HepG2 (cell line): Measurements from ENCODE around the gene ICAM5. TPM values are rescaled to one million over a fixed set of nuclear protein-coding genes. Genes with fewer than 3 reads are reported as not detected.
A peak's percentile ranks its signal among the peaks of the same experiment; 100 is the strongest.

Experiments
- CBFB ChIP-seq: sonication (generic); formaldehyde crosslinking; IDR thresholded peaks from 2 replicates; pipeline ENCODE4 v1.4.0; 2020; ENCODE audit warnings: missing genetic modification reagents
- CSRNP2 ChIP-seq: sonication (generic); formaldehyde crosslinking; conservative IDR thresholded peaks from 2 replicates; pipeline ENCODE4 v1.8.0; 2022; ENCODE audit warnings: low read depth, missing genetic modification reagents
- DNMT3B ChIP-seq: conservative IDR thresholded peaks from 2 replicates; pipeline ENCODE4 v1.6.1; 2016; ENCODE audit warnings: missing biosample characterization, control low read depth
- IRX3 ChIP-seq: sonication (generic); formaldehyde crosslinking; IDR thresholded peaks from 2 replicates; pipeline ENCODE4 v1.8.1; 2023; ENCODE audit warnings: mild to moderate bottlenecking, low read depth, missing genetic modification reagents, borderline replicate concordance
- MLLT10 ChIP-seq: sonication (generic); formaldehyde crosslinking; IDR thresholded peaks from 2 replicates; pipeline ENCODE4 v1.4.0; 2020; ENCODE audit warnings: missing genetic modification reagents
- NONO ChIP-seq, 2 experiments: fragments of 450-650 bp in 1 of 2; sonication (generic) in 1 of 2; formaldehyde crosslinking in 1 of 2; IDR thresholded peaks in 1 of 2; conservative IDR thresholded peaks in 1 of 2; 2 replicates each; pipeline versions ENCODE4 v1.6.1 to v1.8.0; 2017 to 2022; ENCODE audit warnings: mild to moderate bottlenecking in 1 of 2, missing genetic modification reagents in 1 of 2, moderate library complexity in 1 of 2
- NRL ChIP-seq: sonication (generic); formaldehyde crosslinking; IDR thresholded peaks from 2 replicates; pipeline ENCODE4 v1.5.0; 2020; ENCODE audit warnings: missing genetic modification reagents, mild to moderate bottlenecking, moderate library complexity, borderline replicate concordance
- PPARG ChIP-seq: conservative IDR thresholded peaks from 2 replicates; pipeline ENCODE4 v1.6.1; 2016; ENCODE audit warnings: missing biosample characterization, missing genetic modification reagents
- RBM22 ChIP-seq: fragments of 200-400 bp; formaldehyde crosslinking; optimal IDR thresholded peaks from 2 replicates; pipeline ENCODE3; 2017; ENCODE audit warnings: mild to moderate bottlenecking, low read length, moderate library complexity
- RFXAP ChIP-seq: sonication (generic); formaldehyde crosslinking; IDR thresholded peaks from 2 replicates; pipeline ENCODE4 v1.4.0; 2020; ENCODE audit warnings: missing genetic modification reagents, borderline replicate concordance
- SOX6 ChIP-seq, 2 experiments: fragments of 450-650 bp in 1 of 2; sonication (generic) in 1 of 2; formaldehyde crosslinking in 1 of 2; IDR thresholded peaks; 2 replicates each; pipeline versions ENCODE4 v1.4.0 to v1.6.1; 2017 to 2020; ENCODE audit warnings: antibody characterized with exemption in 1 of 2, mild to moderate bottlenecking in 1 of 2, missing genetic modification reagents in 1 of 2
- ZMYM4 ChIP-seq: sonication (generic); formaldehyde crosslinking; IDR thresholded peaks from 2 replicates; pipeline ENCODE4 v1.8.1; 2023; ENCODE audit warnings: mild to moderate bottlenecking, missing genetic modification reagents
- ZNF230 ChIP-seq: sonication (generic); formaldehyde crosslinking; IDR thresholded peaks from 2 replicates; pipeline ENCODE4 v1.4.0; 2020; ENCODE audit warnings: mild to moderate bottlenecking, missing genetic modification reagents
- ZNF431 ChIP-seq: sonication (generic); formaldehyde crosslinking; IDR thresholded peaks from 2 replicates; pipeline ENCODE4 v1.9.0; 2022; ENCODE audit warnings: missing genetic modification reagents, low read depth, mild to moderate bottlenecking, borderline replicate concordance
- ZNF644 ChIP-seq: IDR thresholded peaks from 2 replicates; pipeline ENCODE4 v1.6.1; 2016; ENCODE audit warnings: low read depth
- ZNF740 ChIP-seq: sonication (generic); formaldehyde crosslinking; IDR thresholded peaks from 2 replicates; pipeline ENCODE4 v1.4.0; 2020; ENCODE audit warnings: missing genetic modification reagents
- ZNF777 ChIP-seq: sonication (generic); formaldehyde crosslinking; IDR thresholded peaks from 2 replicates; pipeline ENCODE4 v1.4.0; 2020; ENCODE audit warnings: missing genetic modification reagents
- polyA plus RNA-seq, 8 experiments: library from polyadenylated mRNA; depleted of rRNA in 3 of 8; stranded (reverse) in 7 of 8; unstranded in 1 of 8; fragments of >200 nt; fragmentation: Illumina TruSeq in 4 of 8; extraction: Trizol in 4 of 8; gene quantifications; 2 replicates each; pipeline versions ENCODE4 v1.2.1 to v1.2.3, GENCODE V29; 2011 to 2016; ENCODE audit warnings: low read depth in 4 of 8, missing spikeins in 1 of 8, mixed read lengths in 1 of 8; ENCODE audit not compliant: insufficient read depth in 1 of 8
- total RNA-seq, 5 experiments: library from RNA; depleted of rRNA; stranded (reverse); fragments of >200 nt; fragmentation: Illumina TruSeq; extraction: Trizol; gene quantifications; 2 replicates each; pipeline ENCODE4 v1.2.3, GENCODE V29; 2016; ENCODE audit warnings: low read depth in 1 of 5
- TF ChIP-seq, protein P1 (sequence below): sonication (generic); formaldehyde crosslinking; IDR thresholded peaks from 2 replicates; pipeline ENCODE4 v1.9.0; 2022; ENCODE audit warnings: missing genetic modification reagents, mild to moderate bottlenecking, borderline replicate concordance
- TF ChIP-seq, protein P2 (sequence below): sonication (generic); formaldehyde crosslinking; conservative IDR thresholded peaks from 2 replicates; pipeline ENCODE4 v1.4.0; 2020; ENCODE audit warnings: mild to moderate bottlenecking, missing genetic modification reagents, moderate library complexity
- TF ChIP-seq, protein P3 (sequence below): sonication (generic); formaldehyde crosslinking; IDR thresholded peaks from 2 replicates; pipeline ENCODE4 v1.8.1; 2023; ENCODE audit warnings: mild to moderate bottlenecking, missing genetic modification reagents

The ICAM5 gene
- total and polyA plus RNA-seq, 2 of the 13 experiments (the other 11 are each of a cell fraction or from before 2014, with no cell fraction given), result 0.46 to 1.6 TPM

DNA sequence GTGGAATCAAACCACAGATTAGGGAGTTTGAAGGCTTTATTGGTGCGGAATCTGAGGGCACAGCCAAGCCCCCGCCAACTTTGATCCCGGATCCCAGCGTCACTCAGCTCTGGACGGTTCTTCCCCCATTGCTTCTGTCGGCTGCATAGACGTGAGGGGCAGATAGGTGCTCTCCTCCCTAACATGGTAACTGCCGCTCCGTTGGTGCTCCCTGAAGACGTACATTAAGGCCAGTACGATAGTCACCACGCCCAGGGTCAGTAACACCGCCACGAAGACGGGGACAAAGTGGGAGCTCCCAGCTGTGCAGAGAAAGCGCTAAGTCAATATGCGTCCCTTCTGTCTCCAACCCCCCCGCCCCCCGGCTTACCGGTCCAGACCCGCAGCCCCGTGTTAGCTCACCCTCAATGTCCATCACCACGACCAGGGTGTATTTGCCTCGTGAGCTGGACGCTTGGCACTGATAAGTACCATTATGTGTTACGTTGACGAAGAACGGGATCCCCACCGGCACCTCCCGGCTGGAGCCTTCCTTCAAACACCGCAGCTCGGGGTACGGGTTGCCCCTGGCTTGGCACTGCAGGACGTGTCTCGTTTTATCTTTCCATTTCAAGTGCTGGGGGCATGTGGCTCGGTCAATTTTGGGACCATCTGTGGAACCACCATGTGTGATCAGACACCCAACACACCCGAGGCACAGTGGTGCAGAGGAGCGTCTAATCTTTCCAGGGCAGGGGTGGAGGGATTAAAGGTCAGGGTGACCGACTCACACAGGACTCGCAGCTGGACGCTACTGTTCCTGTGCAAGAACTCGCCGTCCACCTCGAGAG lies 44.2 kb downstream of the ICAM5 start (continued):
- 0 out of 2 replicates have a peak, but pooled peaks have one; percentile 36 for TF ChIP-seq CSRNP2 (CRISPR knock-in tag)
- TF ChIP-seq, protein P1, sequence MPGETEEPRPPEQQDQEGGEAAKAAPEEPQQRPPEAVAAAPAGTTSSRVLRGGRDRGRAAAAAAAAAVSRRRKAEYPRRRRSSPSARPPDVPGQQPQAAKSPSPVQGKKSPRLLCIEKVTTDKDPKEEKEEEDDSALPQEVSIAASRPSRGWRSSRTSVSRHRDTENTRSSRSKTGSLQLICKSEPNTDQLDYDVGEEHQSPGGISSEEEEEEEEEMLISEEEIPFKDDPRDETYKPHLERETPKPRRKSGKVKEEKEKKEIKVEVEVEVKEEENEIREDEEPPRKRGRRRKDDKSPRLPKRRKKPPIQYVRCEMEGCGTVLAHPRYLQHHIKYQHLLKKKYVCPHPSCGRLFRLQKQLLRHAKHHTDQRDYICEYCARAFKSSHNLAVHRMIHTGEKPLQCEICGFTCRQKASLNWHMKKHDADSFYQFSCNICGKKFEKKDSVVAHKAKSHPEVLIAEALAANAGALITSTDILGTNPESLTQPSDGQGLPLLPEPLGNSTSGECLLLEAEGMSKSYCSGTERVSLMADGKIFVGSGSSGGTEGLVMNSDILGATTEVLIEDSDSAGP (CRISPR knock-in tag), result no peak
- TF ChIP-seq ZNF431 (CRISPR knock-in tag), result no peak
- TF ChIP-seq CBFB, result 0 out of 2 replicates have a peak, but pooled peaks have one; percentile 5
- no peak for TF ChIP-seq NONO (IDR thresholded peaks at IDR 0.05)
- 0 out of 2 replicates have a peak, but pooled peaks have one; percentile 14 for TF ChIP-seq NONO (CRISPR knock-in tag; conservative IDR thresholded peaks at IDR 0.05)
- peak; percentile 68 for TF ChIP-seq PPARG
- TF ChIP-seq SOX6 (IDR thresholded peaks at IDR 0.05), result no peak
- TF ChIP-seq SOX6 (CRISPR knock-in tag; IDR thresholded peaks at IDR 0.05), result no peak
- TF ChIP-seq, protein P2, sequence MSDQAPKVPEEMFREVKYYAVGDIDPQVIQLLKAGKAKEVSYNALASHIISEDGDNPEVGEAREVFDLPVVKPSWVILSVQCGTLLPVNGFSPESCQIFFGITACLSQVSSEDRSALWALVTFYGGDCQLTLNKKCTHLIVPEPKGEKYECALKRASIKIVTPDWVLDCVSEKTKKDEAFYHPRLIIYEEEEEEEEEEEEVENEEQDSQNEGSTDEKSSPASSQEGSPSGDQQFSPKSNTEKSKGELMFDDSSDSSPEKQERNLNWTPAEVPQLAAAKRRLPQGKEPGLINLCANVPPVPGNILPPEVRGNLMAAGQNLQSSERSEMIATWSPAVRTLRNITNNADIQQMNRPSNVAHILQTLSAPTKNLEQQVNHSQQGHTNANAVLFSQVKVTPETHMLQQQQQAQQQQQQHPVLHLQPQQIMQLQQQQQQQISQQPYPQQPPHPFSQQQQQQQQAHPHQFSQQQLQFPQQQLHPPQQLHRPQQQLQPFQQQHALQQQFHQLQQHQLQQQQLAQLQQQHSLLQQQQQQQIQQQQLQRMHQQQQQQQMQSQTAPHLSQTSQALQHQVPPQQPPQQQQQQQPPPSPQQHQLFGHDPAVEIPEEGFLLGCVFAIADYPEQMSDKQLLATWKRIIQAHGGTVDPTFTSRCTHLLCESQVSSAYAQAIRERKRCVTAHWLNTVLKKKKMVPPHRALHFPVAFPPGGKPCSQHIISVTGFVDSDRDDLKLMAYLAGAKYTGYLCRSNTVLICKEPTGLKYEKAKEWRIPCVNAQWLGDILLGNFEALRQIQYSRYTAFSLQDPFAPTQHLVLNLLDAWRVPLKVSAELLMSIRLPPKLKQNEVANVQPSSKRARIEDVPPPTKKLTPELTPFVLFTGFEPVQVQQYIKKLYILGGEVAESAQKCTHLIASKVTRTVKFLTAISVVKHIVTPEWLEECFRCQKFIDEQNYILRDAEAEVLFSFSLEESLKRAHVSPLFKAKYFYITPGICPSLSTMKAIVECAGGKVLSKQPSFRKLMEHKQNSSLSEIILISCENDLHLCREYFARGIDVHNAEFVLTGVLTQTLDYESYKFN (CRISPR knock-in tag), result 0 out of 2 replicates have a peak, but pooled peaks have one; percentile 16
- TF ChIP-seq ZNF740, result no peak
- TF ChIP-seq DNMT3B, result no peak
- TF ChIP-seq MLLT10, result no peak
- TF ChIP-seq ZNF230, result peak; percentile 6; the same call in 1 of the 2 replicates
- peak; percentile 89 for TF ChIP-seq ZNF777
- 0 out of 2 replicates have a peak, but pooled peaks have one; percentile 11 for TF ChIP-seq RFXAP (CRISPR knock-in tag)
- peak; percentile 4 for TF ChIP-seq RBM22
- no peak; the same call in 1 of the 2 replicates for TF ChIP-seq IRX3 (CRISPR knock-in tag)
- no peak for TF ChIP-seq ZNF644
- 0 out of 2 replicates have a peak, but pooled peaks have one; percentile 4 for TF ChIP-seq NRL (CRISPR knock-in tag)
- TF ChIP-seq ZMYM4, result peak; percentile 4; the same call in 1 of the 2 replicates
- TF ChIP-seq, protein P3, sequence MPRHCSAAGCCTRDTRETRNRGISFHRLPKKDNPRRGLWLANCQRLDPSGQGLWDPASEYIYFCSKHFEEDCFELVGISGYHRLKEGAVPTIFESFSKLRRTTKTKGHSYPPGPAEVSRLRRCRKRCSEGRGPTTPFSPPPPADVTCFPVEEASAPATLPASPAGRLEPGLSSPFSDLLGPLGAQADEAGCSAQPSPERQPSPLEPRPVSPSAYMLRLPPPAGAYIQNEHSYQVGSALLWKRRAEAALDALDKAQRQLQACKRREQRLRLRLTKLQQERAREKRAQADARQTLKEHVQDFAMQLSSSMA (CRISPR knock-in tag), result 0 out of 2 replicates have a peak, but pooled peaks have one; percentile 31
